ENCODE measurements around the gene ICE2.

DNA sequence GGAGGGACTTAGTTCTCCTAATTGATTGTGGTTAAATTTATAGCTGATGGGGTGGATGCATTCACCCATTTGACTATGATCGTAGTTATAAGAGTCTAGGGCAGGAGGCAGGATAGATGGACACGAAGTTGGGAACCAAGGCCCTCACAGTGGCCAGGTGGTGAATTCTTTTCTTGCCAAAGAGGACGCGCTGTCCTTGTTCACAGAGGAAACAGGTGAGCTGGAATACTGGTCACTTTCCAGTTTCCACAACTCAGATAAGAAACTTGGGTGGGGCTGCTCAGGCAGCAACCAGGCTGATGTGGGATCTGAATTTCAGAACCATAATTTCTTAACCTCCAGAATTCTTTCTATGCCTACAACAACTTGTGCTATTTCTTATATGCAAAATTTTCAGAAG lies 34.0 kb upstream of the ICE2 start:
- TF ChIP-seq, protein P1, sequence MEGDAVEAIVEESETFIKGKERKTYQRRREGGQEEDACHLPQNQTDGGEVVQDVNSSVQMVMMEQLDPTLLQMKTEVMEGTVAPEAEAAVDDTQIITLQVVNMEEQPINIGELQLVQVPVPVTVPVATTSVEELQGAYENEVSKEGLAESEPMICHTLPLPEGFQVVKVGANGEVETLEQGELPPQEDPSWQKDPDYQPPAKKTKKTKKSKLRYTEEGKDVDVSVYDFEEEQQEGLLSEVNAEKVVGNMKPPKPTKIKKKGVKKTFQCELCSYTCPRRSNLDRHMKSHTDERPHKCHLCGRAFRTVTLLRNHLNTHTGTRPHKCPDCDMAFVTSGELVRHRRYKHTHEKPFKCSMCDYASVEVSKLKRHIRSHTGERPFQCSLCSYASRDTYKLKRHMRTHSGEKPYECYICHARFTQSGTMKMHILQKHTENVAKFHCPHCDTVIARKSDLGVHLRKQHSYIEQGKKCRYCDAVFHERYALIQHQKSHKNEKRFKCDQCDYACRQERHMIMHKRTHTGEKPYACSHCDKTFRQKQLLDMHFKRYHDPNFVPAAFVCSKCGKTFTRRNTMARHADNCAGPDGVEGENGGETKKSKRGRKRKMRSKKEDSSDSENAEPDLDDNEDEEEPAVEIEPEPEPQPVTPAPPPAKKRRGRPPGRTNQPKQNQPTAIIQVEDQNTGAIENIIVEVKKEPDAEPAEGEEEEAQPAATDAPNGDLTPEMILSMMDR (IDR thresholded peaks at IDR 0.05) = no peak
- no peak for TF ChIP-seq POLR2A (IDR thresholded peaks at IDR 0.05)
- TF ChIP-seq POLR2AphosphoS5 (IDR thresholded peaks at IDR 0.05; ENCODE audit: insufficient read depth in 1 of 2, low read depth in 1 of 2) = no peak
